ENCODE measurements around the gene COX4I1.
"Not testable (repeated sequence)": the region's sequence is repeated elsewhere in the genome, so short reads cannot be mapped to it uniquely, and the experiment has no call there.

Gene COX4I1

GRCh38 chr16:85826686-85827247 lies 27.3 kb downstream of the COX4I1 start:
- no peak for DNase-seq

- no peak for DNase-seq
Measured at GRCh38 chr16:85828166-85828565, 28.7 kb downstream of the COX4I1 start.

GRCh38 chr16:85829171-85829719 lies 29.8 kb downstream of the COX4I1 start:
- DNase-seq = peak in 2 of 3 donors; percentile 42 to 54

GRCh38 chr16:85829751-85830445 lies 30.4 kb downstream of the COX4I1 start:
- peak; percentile 66 to 82 (median 71) for DNase-seq

- peak in 2 of 3 donors; percentile 44 to 52 for DNase-seq
Measured at GRCh38 chr16:85830821-85831220, 31.3 kb downstream of the COX4I1 start.

- DNase-seq = no peak
Measured at GRCh38 chr16:85832570-85833218, 33.2 kb downstream of the COX4I1 start.

- DNase-seq = peak; percentile 27 to 34 (median 30)
Measured at GRCh38 chr16:85833219-85833920, 33.9 kb downstream of the COX4I1 start.

- DNase-seq = no peak
Measured at GRCh38 chr16:85834741-85835140, 35.2 kb downstream of the COX4I1 start.

GRCh38 chr16:85835227-85835751 lies 35.8 kb downstream of the COX4I1 start:
- no peak for DNase-seq

GRCh38 chr16:85835956-85836705 lies 36.6 kb downstream of the COX4I1 start:
- DNase-seq = no peak

GRCh38 chr16:85836706-85837582 lies 37.4 kb downstream of the COX4I1 start:
- peak in 2 of 3 donors; percentile 31 to 48 for DNase-seq

- DNase-seq = not testable (repeated sequence)
Measured at GRCh38 chr16:85837654-85838053, 38.2 kb downstream of the COX4I1 start.

GRCh38 chr16:85838381-85838780 lies 38.9 kb downstream of the COX4I1 start:
- DNase-seq = peak; percentile 91 to 92 (median 91)

- no peak for DNase-seq
Measured at GRCh38 chr16:85838876-85839585, 39.5 kb downstream of the COX4I1 start.

GRCh38 chr16:85839681-85840240 lies 40.3 kb downstream of the COX4I1 start:
- DNase-seq = peak in 1 of 3 donors; percentile 33

- DNase-seq = no peak
Measured at GRCh38 chr16:85840395-85840794, 40.9 kb downstream of the COX4I1 start.

GRCh38 chr16:85840801-85841200 lies 41.3 kb downstream of the COX4I1 start:
- DNase-seq = no peak

- DNase-seq = no peak
Measured at GRCh38 chr16:85842435-85842834, 42.9 kb downstream of the COX4I1 start.

GRCh38 chr16:85842848-85843247 lies 43.4 kb downstream of the COX4I1 start:
- no peak for DNase-seq

All from suppressor macrophage treated with lipopolysaccharide for 1 hour (primary cell).